ENCODE data around the gene GNAQ.

GNAQ gene

GRCh38 chr9:78041971-78042370 lies 10.4 kb upstream of the GNAQ start:
- no peak for TF ChIP-seq CTCF (IDR thresholded peaks at IDR 0.05)
- TF ChIP-seq ZFX (IDR thresholded peaks at IDR 0.05; ENCODE audit: borderline replicate concordance) = no peak

GRCh38 chr9:78040726-78041125 lies 9.1 kb upstream of the GNAQ start:
- H3K27ac ChIP-seq = no peak overlapping the region
- TF ChIP-seq ZFX (IDR thresholded peaks at IDR 0.05; ENCODE audit: borderline replicate concordance) (no peak), CTCF (IDR thresholded peaks at IDR 0.05) (no peak)

More at GRCh38 chr9:78041971-78042370, 10.4 kb upstream of the GNAQ start:
- H3K27ac ChIP-seq = no peak overlapping the region

- no peak overlapping the region for H3K27ac ChIP-seq
- TF ChIP-seq ZFX (IDR thresholded peaks at IDR 0.05; ENCODE audit: borderline replicate concordance) (no peak), CTCF (IDR thresholded peaks at IDR 0.05) (no peak)
Measured at GRCh38 chr9:78038620-78039300, 7.1 kb upstream of the GNAQ start.

- H3K27ac ChIP-seq = peak overlapping the region; percentile 64
- peak; percentile 95 for TF ChIP-seq CTCF (IDR thresholded peaks at IDR 0.05)
- TF ChIP-seq ZFX (IDR thresholded peaks at IDR 0.05; ENCODE audit: borderline replicate concordance) = no peak
Measured at GRCh38 chr9:78035383-78035993, 3.9 kb upstream of the GNAQ start.

- TF ChIP-seq ZFX (IDR thresholded peaks at IDR 0.05; ENCODE audit: borderline replicate concordance) (no peak), CTCF (IDR thresholded peaks at IDR 0.05) (no peak)
- H3K27ac ChIP-seq = no peak overlapping the region; the same call in 1 of the 2 replicates
Measured at GRCh38 chr9:78033870-78034269, 2.3 kb upstream of the GNAQ start.

GRCh38 chr9:78032730-78033457 lies 1.3 kb upstream of the GNAQ start:
- TF ChIP-seq CTCF (IDR thresholded peaks at IDR 0.05) = no peak
- no peak for TF ChIP-seq ZFX (IDR thresholded peaks at IDR 0.05; ENCODE audit: borderline replicate concordance)

More at GRCh38 chr9:78032730-78033457, 1.3 kb upstream of the GNAQ start:
- H3K27ac ChIP-seq = peak overlapping the region; percentile 83

Data from 22Rv1 (cell line).